Activated naive CD8-positive, alpha-beta T cell treated with anti-CD3 and anti-CD28 coated beads, Interleukin-2, amount 50 U/mL, for 24 hours (primary cell): ENCODE measurements around the gene ZFHX3.

Experiments used
- ATAC-seq: fragments of 150-1000 bp; cut with Tn5 transposase; one replicate; pipeline ENCODE4 v1.10.0; 2021
- DNase-seq: peaks from one replicate; pipeline ENCODE4 v3.0.0; 2021
- H3K27ac Mint-ChIP-seq: one replicate; pipeline ENCODE4 v1.8.0; 2021; ENCODE audit warnings: mild to moderate bottlenecking, mixed read lengths
- H3K27me3 Mint-ChIP-seq: one replicate; pipeline ENCODE4 v1.8.0; 2021; ENCODE audit warnings: mixed read lengths
- H3K36me3 Mint-ChIP-seq: one replicate; pipeline ENCODE4 v1.8.0; 2021; ENCODE audit warnings: low read depth, mixed read lengths
- H3K4me1 Mint-ChIP-seq: one replicate; pipeline ENCODE4 v1.8.0; 2021; ENCODE audit warnings: mixed read lengths
- H3K4me3 Mint-ChIP-seq: one replicate; pipeline ENCODE4 v1.8.0; 2021; ENCODE audit warnings: mild to moderate bottlenecking, moderate library complexity, mixed read lengths
- H3K9me3 Mint-ChIP-seq: one replicate; pipeline ENCODE4 v1.8.0; 2021; ENCODE audit warnings: mixed read lengths

ZFHX3 gene

GRCh38 chr16:72985148-72985941, 62.6 kb downstream of the ZFHX3 start:
- H3K27ac Mint-ChIP-seq, result no peak overlapping the region
- peaks cover 6% of the 10 kb centered on the region for H3K4me1 Mint-ChIP-seq
- H3K36me3 Mint-ChIP-seq, result no peaks in the 10 kb centered on the region
- H3K4me3 Mint-ChIP-seq, result no peak overlapping the region
- no peaks in the 10 kb centered on the region for H3K9me3 Mint-ChIP-seq
- no peaks in the 10 kb centered on the region for H3K27me3 Mint-ChIP-seq
- ATAC-seq (no peak), DNase-seq (no peak)

DNA sequence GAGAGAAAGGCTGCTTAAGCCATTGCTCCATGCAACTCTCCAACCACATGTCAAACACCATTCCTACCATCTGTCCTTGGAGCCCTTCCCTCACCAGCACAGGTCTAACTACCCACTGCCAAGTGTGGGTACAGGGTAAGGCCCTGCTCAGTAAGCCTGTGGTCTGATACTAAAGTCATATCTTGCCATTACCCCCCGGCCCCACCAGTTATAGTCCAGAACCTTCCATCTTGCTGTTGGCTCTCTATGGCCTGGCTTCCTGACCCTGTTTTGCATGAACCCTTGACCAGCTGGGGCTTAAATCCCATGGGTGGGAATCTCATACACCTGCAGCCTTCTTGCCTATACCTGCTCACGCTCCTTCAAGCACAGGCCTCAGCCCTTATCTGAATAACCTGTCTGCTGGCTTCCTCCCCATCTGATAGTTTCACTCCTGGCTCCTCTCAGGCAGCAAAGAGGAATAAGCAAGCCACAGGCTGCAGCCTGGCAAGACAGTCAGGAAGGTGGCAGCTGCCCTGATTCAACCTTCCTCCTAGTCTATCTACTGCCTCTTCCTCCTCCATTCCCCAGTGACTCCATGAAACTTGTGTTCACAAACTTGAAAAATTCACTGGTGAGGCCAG, 64.1 kb downstream of the ZFHX3 start:
- Mint-ChIP-seq H3K36me3 (no peaks in the 10 kb centered on the region), H3K4me3 (no peak overlapping the region), H3K4me1 (no peaks in the 10 kb centered on the region), H3K27ac (no peak overlapping the region), H3K9me3 (no peaks in the 10 kb centered on the region), H3K27me3 (no peaks in the 10 kb centered on the region)
- ATAC-seq, result no peak
- no peak for DNase-seq

DNA sequence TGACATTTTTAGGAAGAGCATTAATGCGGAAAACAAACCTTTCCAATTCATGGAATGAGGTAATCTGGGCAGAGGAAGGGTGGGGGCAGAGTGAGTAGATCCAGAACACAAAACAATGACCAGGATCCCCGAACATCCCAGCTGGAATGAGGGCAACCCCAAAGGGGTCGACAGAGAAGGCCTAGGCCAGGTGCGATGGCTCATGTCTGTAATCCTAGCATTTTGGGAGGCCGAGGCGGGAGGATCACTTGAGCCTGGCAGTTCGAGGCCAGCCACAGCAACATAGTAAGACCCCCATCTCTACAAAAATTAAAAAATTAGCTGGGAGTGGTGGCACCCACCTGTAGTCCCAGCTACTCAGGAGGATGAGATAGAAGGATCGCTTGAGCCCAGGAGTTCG, 64.7 kb downstream of the ZFHX3 start:
- no peaks in the 10 kb centered on the region for H3K27me3 Mint-ChIP-seq
- no peaks in the 10 kb centered on the region for H3K4me1 Mint-ChIP-seq
- H3K4me3 Mint-ChIP-seq, result no peak overlapping the region
- H3K27ac Mint-ChIP-seq, result no peak overlapping the region
- DNase-seq, result no peak
- H3K36me3 Mint-ChIP-seq, result no peaks in the 10 kb centered on the region
- ATAC-seq, result no peak
- no peaks in the 10 kb centered on the region for H3K9me3 Mint-ChIP-seq

DNA sequence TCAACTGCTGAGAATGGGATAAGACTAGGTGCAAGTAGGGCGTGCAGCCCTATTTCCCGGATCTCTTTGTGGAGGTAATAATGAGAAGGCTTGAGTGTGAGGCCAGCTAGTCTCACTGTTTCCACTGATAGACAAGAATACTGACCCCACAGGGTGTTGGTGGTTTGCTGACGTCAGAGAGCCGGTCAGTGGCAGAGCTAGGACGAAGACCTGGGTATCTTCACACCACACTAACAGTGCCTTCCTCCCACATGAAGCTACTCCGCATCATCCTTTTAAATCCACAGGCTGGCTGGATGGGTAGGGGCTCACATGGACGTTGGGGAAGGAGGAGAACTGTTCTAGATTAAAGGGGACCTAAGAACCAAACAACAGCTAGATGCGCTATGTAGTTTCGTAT, 68.0 kb downstream of the ZFHX3 start:
- H3K27ac Mint-ChIP-seq, result no peak overlapping the region
- no peaks in the 10 kb centered on the region for H3K9me3 Mint-ChIP-seq
- no peak for DNase-seq
- H3K4me3 Mint-ChIP-seq, result no peak overlapping the region
- H3K36me3 Mint-ChIP-seq, result no peaks in the 10 kb centered on the region
- H3K27me3 Mint-ChIP-seq, result no peaks in the 10 kb centered on the region
- H3K4me1 Mint-ChIP-seq, result no peaks in the 10 kb centered on the region
- ATAC-seq, result no peak

GRCh38 chr16:72978212-72978611, 69.7 kb downstream of the ZFHX3 start:
- H3K36me3 Mint-ChIP-seq, result no peaks in the 10 kb centered on the region
- no peak overlapping the region for H3K27ac Mint-ChIP-seq
- H3K4me3 Mint-ChIP-seq, result no peak overlapping the region
- ATAC-seq (no peak), DNase-seq (no peak)
- H3K4me1 Mint-ChIP-seq, result no peaks in the 10 kb centered on the region
- no peaks in the 10 kb centered on the region for H3K27me3 Mint-ChIP-seq
- no peaks in the 10 kb centered on the region for H3K9me3 Mint-ChIP-seq

- no peaks in the 10 kb centered on the region for H3K27me3 Mint-ChIP-seq
These were observed 70.8 kb downstream of the ZFHX3 start for GRCh38 chr16:72977127-72977526.

GRCh38 chr16:72976438-72977064, 71.4 kb downstream of the ZFHX3 start:
- Mint-ChIP-seq H3K4me3 (no peak overlapping the region), H3K36me3 (no peaks in the 10 kb centered on the region), H3K9me3 (no peaks in the 10 kb centered on the region), H3K27me3 (no peaks in the 10 kb centered on the region), H3K4me1 (no peaks in the 10 kb centered on the region), H3K27ac (no peak overlapping the region)
- ATAC-seq (no peak), DNase-seq (no peak)

More at GRCh38 chr16:72977127-72977526, 70.8 kb downstream of the ZFHX3 start:
- no peaks in the 10 kb centered on the region for H3K4me1 Mint-ChIP-seq
- H3K36me3 Mint-ChIP-seq, result no peaks in the 10 kb centered on the region
- DNase-seq (no peak), ATAC-seq (no peak)
- no peak overlapping the region for H3K27ac Mint-ChIP-seq
- no peak overlapping the region for H3K4me3 Mint-ChIP-seq
- no peaks in the 10 kb centered on the region for H3K9me3 Mint-ChIP-seq

DNA sequence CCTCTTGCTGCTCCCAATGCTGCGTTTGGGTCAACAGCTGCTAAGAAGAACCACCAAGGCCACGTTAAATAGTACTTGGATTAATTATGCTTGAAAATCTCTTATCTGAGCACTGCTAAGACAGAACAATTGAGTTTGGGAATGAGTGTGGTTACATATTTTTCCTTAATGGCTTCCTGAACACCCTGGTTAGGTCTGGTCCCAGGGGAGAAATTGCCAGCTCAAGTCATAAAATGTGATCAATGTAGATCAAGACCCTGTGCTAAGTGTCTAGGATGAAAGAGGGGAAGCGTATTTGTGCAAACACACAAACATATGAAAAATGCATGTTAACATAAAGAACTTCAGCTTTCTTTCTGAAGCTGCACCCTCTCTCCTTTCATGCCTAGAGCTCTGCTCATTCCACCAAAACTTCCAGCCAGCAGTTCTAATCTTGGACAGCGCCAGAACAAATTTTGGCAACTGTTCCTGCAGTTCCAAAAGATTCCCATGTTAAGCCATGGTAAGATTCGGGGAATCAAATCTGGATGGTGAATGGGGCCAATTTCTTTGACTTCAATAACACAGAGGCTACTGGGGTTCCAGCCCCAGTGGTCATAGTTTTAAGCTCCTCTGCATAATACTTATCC, 72.0 kb downstream of the ZFHX3 start:
- Mint-ChIP-seq H3K27ac (no peak overlapping the region), H3K36me3 (no peaks in the 10 kb centered on the region), H3K4me3 (no peak overlapping the region), H3K27me3 (no peaks in the 10 kb centered on the region), H3K9me3 (no peaks in the 10 kb centered on the region), H3K4me1 (no peaks in the 10 kb centered on the region)
- ATAC-seq (no peak), DNase-seq (no peak)

DNA sequence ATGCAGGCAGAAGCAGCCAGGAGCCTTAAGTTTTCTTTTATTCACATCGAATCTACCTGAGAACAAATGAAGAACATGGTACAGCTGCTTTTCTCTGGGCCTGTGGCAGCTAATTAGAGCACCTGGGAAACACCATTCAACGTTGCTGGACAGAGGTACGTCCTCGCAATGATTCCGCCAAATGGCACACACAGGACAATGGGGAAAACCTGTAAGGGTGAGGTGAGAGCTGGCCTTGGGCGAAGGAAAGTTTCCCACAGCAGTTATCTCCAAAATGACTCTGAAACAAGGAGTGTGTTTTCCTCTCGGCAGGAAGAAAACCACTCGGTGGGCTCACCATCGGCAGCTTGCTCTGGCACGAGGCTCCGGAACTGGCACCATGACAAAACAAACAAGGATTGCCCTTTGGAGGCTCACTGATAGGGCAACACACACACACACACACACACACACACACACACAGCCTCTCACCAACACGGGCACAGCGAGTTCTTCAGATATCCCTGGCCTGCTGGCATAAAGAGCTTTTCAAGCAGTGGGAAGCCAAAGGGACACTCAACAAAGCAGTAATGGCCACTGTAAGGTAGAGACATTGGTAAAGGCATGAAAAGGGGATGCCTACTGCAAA, 73.7 kb downstream of the ZFHX3 start:
- ATAC-seq, result no peak

GRCh38 chr16:72972878-72973571, 74.9 kb downstream of the ZFHX3 start:
- Mint-ChIP-seq H3K4me3 (no peak overlapping the region), H3K4me1 (no peaks in the 10 kb centered on the region), H3K27ac (no peak overlapping the region), H3K27me3 (no peaks in the 10 kb centered on the region), H3K36me3 (no peaks in the 10 kb centered on the region), H3K9me3 (no peaks in the 10 kb centered on the region)
- ATAC-seq, result no peak
- DNase-seq, result no peak

More for the DNA sequence above, 73.7 kb downstream of the ZFHX3 start:
- Mint-ChIP-seq H3K27me3 (no peaks in the 10 kb centered on the region), H3K9me3 (no peaks in the 10 kb centered on the region), H3K27ac (no peak overlapping the region), H3K4me3 (no peak overlapping the region), H3K4me1 (no peaks in the 10 kb centered on the region), H3K36me3 (no peaks in the 10 kb centered on the region)
- DNase-seq, result no peak

GRCh38 chr16:72971370-72971769, 76.6 kb downstream of the ZFHX3 start:
- Mint-ChIP-seq H3K4me3 (no peak overlapping the region), H3K36me3 (no peaks in the 10 kb centered on the region), H3K4me1 (no peaks in the 10 kb centered on the region), H3K9me3 (no peaks in the 10 kb centered on the region), H3K27me3 (no peaks in the 10 kb centered on the region), H3K27ac (no peak overlapping the region)
- ATAC-seq, result no peak
- DNase-seq, result no peak

- Mint-ChIP-seq H3K4me1 (no peaks in the 10 kb centered on the region), H3K27ac (no peak overlapping the region), H3K27me3 (no peaks in the 10 kb centered on the region), H3K4me3 (no peak overlapping the region), H3K36me3 (no peaks in the 10 kb centered on the region), H3K9me3 (no peaks in the 10 kb centered on the region)
- DNase-seq (no peak), ATAC-seq (no peak)
These were observed 77.3 kb downstream of the ZFHX3 start for GRCh38 chr16:72970656-72971055.

GRCh38 chr16:72969812-72970211, 78.1 kb downstream of the ZFHX3 start:
- no peaks in the 10 kb centered on the region for H3K27me3 Mint-ChIP-seq
- no peak overlapping the region for H3K4me3 Mint-ChIP-seq
- no peaks in the 10 kb centered on the region for H3K36me3 Mint-ChIP-seq
- H3K27ac Mint-ChIP-seq, result no peak overlapping the region
- DNase-seq (no peak), ATAC-seq (no peak)
- no peaks in the 10 kb centered on the region for H3K9me3 Mint-ChIP-seq
- H3K4me1 Mint-ChIP-seq, result no peaks in the 10 kb centered on the region

DNA sequence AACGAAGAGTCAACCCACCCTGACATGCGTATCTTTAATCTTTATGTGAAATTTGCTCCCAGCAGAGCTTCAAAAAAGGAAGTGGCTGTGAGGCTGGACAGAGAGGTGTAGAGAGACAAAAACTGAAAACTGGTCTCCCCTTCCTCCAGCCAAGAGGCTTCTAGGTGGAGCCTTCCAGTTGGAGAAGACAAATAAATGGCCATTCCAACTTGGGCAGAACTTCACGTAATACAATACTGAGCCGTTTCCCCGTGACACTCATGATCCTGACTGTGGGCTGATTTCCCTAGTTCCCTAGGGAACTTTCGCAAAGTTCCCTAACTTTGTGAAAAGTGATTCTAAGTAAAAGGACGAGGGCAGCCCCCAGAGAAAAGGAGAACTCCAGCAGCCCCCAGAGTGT, 78.8 kb downstream of the ZFHX3 start:
- Mint-ChIP-seq H3K4me3 (no peak overlapping the region), H3K27ac (no peak overlapping the region), H3K27me3 (no peaks in the 10 kb centered on the region), H3K4me1 (no peaks in the 10 kb centered on the region), H3K36me3 (no peaks in the 10 kb centered on the region), H3K9me3 (no peaks in the 10 kb centered on the region)
- ATAC-seq, result no peak
- DNase-seq, result no peak
